Epidermal melanocyte (primary cell): ENCODE data around the gene KLRK1.
"Not testable (repeated sequence)": the region's sequence is repeated elsewhere in the genome, so short reads cannot be mapped to it uniquely, and the experiment has no call there.

ENCODE experiments used
- DNase-seq: peaks from one replicate; pipeline ENCODE4 v3.0.0; 2011; ENCODE audit warnings: low spot score; ENCODE audit not compliant: insufficient read length

KLRK1 gene

DNA sequence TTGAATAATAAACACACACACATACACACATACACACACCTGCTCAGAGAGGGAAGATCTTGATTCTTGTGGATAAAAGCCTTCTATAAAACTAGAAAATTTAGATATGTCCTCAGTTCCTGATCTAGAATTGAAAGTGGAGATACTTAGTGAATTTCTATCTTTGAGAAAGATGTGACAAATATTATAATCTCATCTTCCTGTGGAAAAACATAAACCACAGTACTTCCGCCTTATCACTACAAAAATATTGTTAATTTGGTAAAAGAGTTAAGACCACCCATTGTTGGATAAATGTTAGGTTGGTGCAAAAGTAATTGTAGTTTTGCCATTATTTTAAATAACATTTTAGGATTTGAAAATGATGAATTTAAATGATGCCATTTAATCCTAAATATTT is at the start of gene KLRK1:
Gene KLRK1, minus strand, starts transcription at position 138 of the 400 bp plus-strand sequence. CDS start 1,231 bp downstream, outside the sequence.
- DNase-seq, result no peak

- DNase-seq, result not testable (repeated sequence)
Measured at GRCh38 chr12:10437601-10438000, 47.8 kb upstream of the KLRK1 start.

GRCh38 chr12:10435816-10436215 is 46.0 kb upstream of the KLRK1 start, which contains the start of gene KLRC2:
TSS of gene KLRC2 (minus strand) at chr12:10436010. CDS start at chr12:10435986, 24 bp downstream.
- DNase-seq, result not testable (repeated sequence)

GRCh38 chr12:10430623-10431022 is 40.8 kb upstream of the KLRK1 start:
- not testable (repeated sequence) for DNase-seq

GRCh38 chr12:10425938-10426337 is 36.1 kb upstream of the KLRK1 start:
- DNase-seq, result not testable (repeated sequence)

GRCh38 chr12:10424260-10424899 is 34.5 kb upstream of the KLRK1 start:
- not testable (repeated sequence) for DNase-seq

- not testable (repeated sequence) for DNase-seq
Measured at GRCh38 chr12:10422159-10422558, 32.3 kb upstream of the KLRK1 start.

GRCh38 chr12:10420334-10420733 is 30.5 kb upstream of the KLRK1 start, which contains the start of gene KLRC3:
TSS of gene KLRC3 (minus strand) at chr12:10420595. CDS start at chr12:10420550, 45 bp downstream.
- not testable (repeated sequence) for DNase-seq

- no peak for DNase-seq
Measured at GRCh38 chr12:10409392-10409791, 19.6 kb upstream of the KLRK1 start, which contains the start of gene KLRC4. TSS of gene KLRC4 (minus strand) at chr12:10409757. CDS start at chr12:10409575, 182 bp downstream.

GRCh38 chr12:10408842-10409241 is 19.0 kb upstream of the KLRK1 start:
- DNase-seq, result no peak

- DNase-seq, result no peak
Measured at GRCh38 chr12:10406725-10407124, 16.9 kb upstream of the KLRK1 start.

- no peak for DNase-seq
Measured at GRCh38 chr12:10405294-10405693, 15.5 kb upstream of the KLRK1 start.

- no peak for DNase-seq
Measured at GRCh38 chr12:10404798-10405197, 15.0 kb upstream of the KLRK1 start.

- no peak for DNase-seq
Measured at GRCh38 chr12:10400829-10401228, 11.0 kb upstream of the KLRK1 start.

DNA sequence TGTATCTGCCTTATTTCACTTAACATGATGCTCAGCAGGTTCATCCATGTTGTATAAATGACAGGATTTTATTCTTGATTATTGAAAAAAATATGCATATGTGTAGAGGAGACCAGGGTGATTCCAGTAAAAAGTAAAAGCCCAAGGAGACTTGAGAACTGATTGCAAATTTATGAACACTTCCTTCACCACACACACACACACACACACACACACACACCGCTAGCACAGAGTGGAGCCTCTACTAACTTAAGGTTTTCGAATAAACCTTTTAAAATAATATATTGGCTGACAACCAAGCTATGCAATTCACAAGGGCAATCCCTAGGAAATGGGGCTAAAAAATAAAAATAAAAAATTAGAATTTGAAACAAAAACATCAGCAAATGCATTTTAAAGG is 8.3 kb upstream of the KLRK1 start:
- DNase-seq, result no peak

- no peak for DNase-seq
Measured at GRCh38 chr12:10397296-10397695, 7.5 kb upstream of the KLRK1 start.

DNA sequence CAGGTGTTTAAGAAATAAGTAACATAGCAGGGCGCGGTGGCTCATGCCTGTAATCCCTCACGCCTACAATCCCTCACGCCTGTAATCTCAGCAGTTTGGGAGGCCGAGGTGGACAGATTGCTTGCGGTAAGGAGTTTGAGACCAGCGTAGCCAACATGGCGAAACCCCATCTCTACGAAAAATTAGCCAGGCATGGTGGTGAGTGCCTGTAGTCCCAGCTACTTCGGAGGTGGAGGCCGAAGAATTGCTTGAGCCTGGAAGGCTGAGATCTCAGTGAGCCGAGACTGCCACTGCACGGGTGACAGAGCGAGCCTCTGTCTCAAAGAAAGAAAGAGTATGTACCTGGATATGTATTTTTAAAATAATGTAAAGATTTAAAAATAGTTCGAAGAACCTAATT is 6.3 kb upstream of the KLRK1 start:
- not testable (repeated sequence) for DNase-seq

DNA sequence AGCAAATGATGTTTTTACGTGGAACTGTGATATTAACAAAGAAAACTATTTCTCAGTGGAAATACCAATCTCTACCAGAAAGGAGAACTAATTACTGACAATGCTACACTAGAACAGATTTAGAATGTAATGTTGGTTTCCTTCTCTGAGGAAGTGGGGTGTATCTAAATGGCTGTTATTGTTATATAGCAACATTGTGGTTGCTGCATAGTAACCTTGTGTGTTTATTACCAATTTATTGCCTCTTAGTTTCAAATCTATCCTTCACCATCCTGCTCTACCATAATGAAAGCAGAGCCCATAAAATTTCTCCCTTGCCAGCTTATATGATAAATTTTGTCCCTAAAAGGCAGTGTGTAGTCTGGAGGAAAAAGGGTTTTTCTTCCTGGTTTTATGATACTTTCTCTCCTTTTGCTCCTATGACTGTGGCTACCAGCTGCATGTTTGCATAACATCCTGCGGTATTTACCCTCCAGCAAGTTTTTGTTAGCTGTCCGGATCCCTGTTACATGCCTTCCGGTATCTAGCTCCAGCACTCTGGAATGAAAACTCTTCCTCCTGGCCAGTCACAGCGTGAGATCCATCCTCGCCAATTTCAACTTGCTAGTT is 5.7 kb upstream of the KLRK1 start:
- peak; percentile 23 for DNase-seq

GRCh38 chr12:10394531-10395152 is 4.8 kb upstream of the KLRK1 start:
- not testable (repeated sequence) for DNase-seq

GRCh38 chr12:10393291-10393690 is 3.5 kb upstream of the KLRK1 start:
- DNase-seq, result no peak

- no peak for DNase-seq
Measured at GRCh38 chr12:10392394-10392930, 2.6 kb upstream of the KLRK1 start.

GRCh38 chr12:10390991-10391390 is 1.1 kb upstream of the KLRK1 start:
- not testable (repeated sequence) for DNase-seq
